ENCODE measurements around the gene ASMTL. TPM values are rescaled to one million over a fixed set of nuclear protein-coding genes. Genes with fewer than 3 reads are reported as not detected.

The ASMTL gene
- total RNA-seq, 2 experiments from 2014 or later: 34.6 to 39.3 TPM

- intact Hi-C loops (cut with DNase I, micrococcal nuclease): loop anchor here (2.0 to 10.0 kb wide), 10 partner anchors 57 to 1301 kb away; partner anchors contain the start of genes AKAP17A (in 1 of the 2), ASMTL (in 1 of the 2), CD99 (in 1 of the 2) and P2RY8 (in 1 of the 2)
- POLR2A ChIA-PET: no interaction called here
- peaks cover 35% of the 10 kb centered on the region for H3K4me1 Mint-ChIP-seq (ENCODE audit: low read depth)
Observed at GRCh38 chrX:1393871-1394615, 58.7 kb downstream of the ASMTL start.

GRCh38 chrX:1392376-1393068, 60.2 kb downstream of the ASMTL start:
- Mint-ChIP-seq H3K4me1 (ENCODE audit: low read depth) (peaks cover 42% of the 10 kb centered on the region), H3K36me3 (ENCODE audit: low read depth) (peaks cover 53% of the 10 kb centered on the region), H3K4me3 (peak overlapping the region; percentile 92), H3K27ac (peak overlapping the region; percentile 85), H3K9me3 (no peaks in the 10 kb centered on the region), H3K27me3 (no peaks in the 10 kb centered on the region)
- peak; percentile 22 for ATAC-seq (ENCODE audit: poor library complexity)
- no peak for TF ChIP-seq CTCF (IDR thresholded peaks at IDR 0.05)
- Histone ChIP-seq H3K27me3 (ENCODE audit: control insufficient read depth in 1 of 2, insufficient read depth in 2 of 2, low read length in 2 of 2) (no peaks in the 10 kb centered on the region), H3K36me3 (ENCODE audit: insufficient read depth, low read length) (peaks cover 42% of the 10 kb centered on the region), H3K4me1 (ENCODE audit: insufficient read depth, low read length) (peaks cover 48% of the 10 kb centered on the region), H3K9me3 (ENCODE audit: control insufficient read depth in 1 of 2, insufficient read depth in 1 of 2, low read length in 2 of 2) (peaks cover 0 to 5% of the 10 kb centered on the region in 2 experiments), H3K27ac (ENCODE audit: low read depth in 1 of 2, low read length in 2 of 2) (peak overlapping the region; percentile 87 to 94), H3K4me3 (ENCODE audit: low read length) (peak overlapping the region; percentile 75)
- no peak for DNase-seq
- CTCF ChIA-PET: no interaction called here
- POLR2A ChIA-PET: no interaction called here
- intact Hi-C loops (cut with DNase I, micrococcal nuclease): loop anchor here (2.0 to 10.0 kb wide), 10 partner anchors 58 to 1302 kb away; partner anchors contain the start of genes AKAP17A (in 1 of the 2), ASMTL (in 1 of the 2), CD99 (in 1 of the 2) and P2RY8 (in 1 of the 2)

More at GRCh38 chrX:1393871-1394615, 58.7 kb downstream of the ASMTL start:
- Histone ChIP-seq H3K4me1 (ENCODE audit: insufficient read depth, low read length) (peaks cover 40% of the 10 kb centered on the region), H3K4me3 (ENCODE audit: low read length) (no peak overlapping the region), H3K27me3 (ENCODE audit: control insufficient read depth in 1 of 2, insufficient read depth in 2 of 2, low read length in 2 of 2) (no peaks in the 10 kb centered on the region), H3K27ac (ENCODE audit: low read depth in 1 of 2, low read length in 2 of 2) (no peak overlapping the region), H3K9me3 (ENCODE audit: control insufficient read depth in 1 of 2, insufficient read depth in 1 of 2, low read length in 2 of 2) (peaks cover 0 to 5% of the 10 kb centered on the region in 2 experiments), H3K36me3 (ENCODE audit: insufficient read depth, low read length) (peaks cover 29% of the 10 kb centered on the region)
- DNase-seq (peak in 1 of 14 experiments; percentile 29), ATAC-seq (ENCODE audit: poor library complexity) (no peak)
- no peak for TF ChIP-seq CTCF (IDR thresholded peaks at IDR 0.05)
- CTCF ChIA-PET: no interaction called here
- H3K36me3 Mint-ChIP-seq (ENCODE audit: low read depth): peaks cover 37% of the 10 kb centered on the region
- no peaks in the 10 kb centered on the region for H3K9me3 Mint-ChIP-seq
- H3K27me3 Mint-ChIP-seq: no peaks in the 10 kb centered on the region
- peak overlapping the region; percentile 74 for H3K27ac Mint-ChIP-seq
- peak overlapping the region; percentile 92 for H3K4me3 Mint-ChIP-seq

GRCh38 chrX:1391707-1392375, 60.9 kb downstream of the ASMTL start, which contains the start of gene SLC25A6:
Gene SLC25A6 (minus strand): TSS chrX:1392113. CDS start chrX:1392009, 104 bp downstream.
- DNase-seq (peak; percentile 98 to 100 (median 99)), ATAC-seq (ENCODE audit: poor library complexity) (peak; percentile 95)
- Mint-ChIP-seq H3K27me3 (no peaks in the 10 kb centered on the region), H3K27ac (peak within 1 kb of the TSS; percentile 85), H3K4me3 (peak within 1 kb of the TSS; percentile 92), H3K36me3 (ENCODE audit: low read depth) (peaks cover 59% of the 10 kb centered on the region), H3K4me1 (ENCODE audit: low read depth) (peaks cover 42% of the 10 kb centered on the region), H3K9me3 (no peaks in the 10 kb centered on the region)
- ChIA-PET POLR2A (no interaction called here), CTCF (no interaction called here)
- TF ChIP-seq CTCF (IDR thresholded peaks at IDR 0.05): peak; percentile 28
- peaks cover 0 to 2% of the 10 kb centered on the region in 2 experiments for H3K27me3 ChIP-seq (ENCODE audit: control insufficient read depth in 1 of 2, insufficient read depth in 2 of 2, low read length in 2 of 2)
- peak within 1 kb of the TSS; percentile 87 to 98 for H3K27ac ChIP-seq (ENCODE audit: low read depth in 1 of 2, low read length in 2 of 2)
- H3K36me3 ChIP-seq (ENCODE audit: insufficient read depth, low read length): peaks cover 49% of the 10 kb centered on the region
- intact Hi-C loops (cut with DNase I, micrococcal nuclease): loop anchor here (2.0 to 10.0 kb wide), 11 partner anchors 59 to 1303 kb away; partner anchors contain the start of genes P2RY8 (in 2 of the 2), AKAP17A (in 1 of the 2), ASMTL (in 1 of the 2) and CD99 (in 1 of the 2)
- H3K9me3 ChIP-seq (ENCODE audit: control insufficient read depth in 1 of 2, insufficient read depth in 1 of 2, low read length in 2 of 2): peaks cover 0 to 5% of the 10 kb centered on the region in 2 experiments
- H3K4me3 ChIP-seq (ENCODE audit: low read length): peak within 1 kb of the TSS; percentile 84
- peaks cover 48% of the 10 kb centered on the region for H3K4me1 ChIP-seq (ENCODE audit: insufficient read depth, low read length)

Measured in CD4-positive, alpha-beta T cell (primary cell).